ENCODE measurements around the gene PRKCH. TPM values are rescaled to one million over a fixed set of nuclear protein-coding genes. Genes with fewer than 3 reads are reported as not detected.

PRKCH gene
- total RNA-seq, 2 experiments from 2014 or later = 0.85 to 2.3 TPM

DNA sequence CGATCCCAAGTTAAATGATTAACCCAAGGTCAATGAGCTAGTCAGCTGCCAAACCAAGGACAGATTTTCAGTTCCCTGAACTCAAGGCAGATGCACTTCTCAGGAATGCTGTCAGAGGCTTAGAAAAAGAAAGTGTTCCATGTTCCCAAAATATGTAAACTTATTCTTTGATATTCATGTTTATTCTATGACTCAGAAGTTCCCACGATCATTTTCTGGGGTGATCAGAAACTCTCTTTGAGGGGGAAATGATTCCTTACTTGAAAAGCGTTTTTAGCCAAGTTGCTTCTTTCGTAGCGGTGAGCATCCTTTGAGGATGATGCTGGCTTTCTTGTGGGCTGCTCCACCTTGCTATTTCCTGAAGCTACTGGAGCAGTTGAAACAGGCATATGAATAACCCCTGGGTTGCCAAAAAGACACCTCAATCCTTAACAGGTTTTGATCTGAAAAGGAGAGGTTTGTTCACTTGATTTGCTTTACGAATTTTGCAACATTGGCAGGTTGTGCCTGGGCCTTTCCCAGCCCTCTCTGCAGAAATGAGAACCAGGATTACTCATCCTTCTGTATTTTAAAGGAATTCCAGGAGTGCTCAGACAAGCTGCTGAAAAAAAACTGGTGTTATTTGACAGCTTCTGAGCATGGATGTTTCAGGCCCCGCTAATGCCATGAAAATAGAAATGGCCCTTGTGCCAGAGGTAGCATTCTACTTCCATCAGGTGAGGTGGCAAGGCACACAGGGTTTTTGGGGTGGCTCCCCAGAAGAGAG, 252.6 kb downstream of the PRKCH start:
- Histone ChIP-seq H3K27ac (ENCODE audit: low read depth, low read length, poor library complexity, severe bottlenecking) (no peak overlapping the region), H3K4me3 (ENCODE audit: low read depth, low read length, poor library complexity, severe bottlenecking) (no peak overlapping the region), H3K9me3 (ENCODE audit: low read length) (no peaks in the 10 kb centered on the region), H4K20me1 (ENCODE audit: insufficient read depth, low read length) (no peaks in the 10 kb centered on the region), H3K4me2 (ENCODE audit: low read length) (no peak overlapping the region), H2AFZ (ENCODE audit: low read length) (no peak overlapping the region), H3K9me2 (ENCODE audit: insufficient read depth, low read length) (no peaks in the 10 kb centered on the region), H3K4me1 (ENCODE audit: insufficient read depth, low read length, poor library complexity, severe bottlenecking) (peaks cover 39% of the 10 kb centered on the region), H3K36me3 (ENCODE audit: insufficient read depth, low read length) (no peaks in the 10 kb centered on the region), H3K79me2 (ENCODE audit: insufficient read depth, low read depth, low read length) (no peaks in the 10 kb centered on the region)
- TF ChIP-seq EZH2phosphoT487 (IDR thresholded peaks at IDR 0.05; ENCODE audit: borderline replicate concordance, low read depth, low read length) = no peak
- TF ChIP-seq, protein P1, sequence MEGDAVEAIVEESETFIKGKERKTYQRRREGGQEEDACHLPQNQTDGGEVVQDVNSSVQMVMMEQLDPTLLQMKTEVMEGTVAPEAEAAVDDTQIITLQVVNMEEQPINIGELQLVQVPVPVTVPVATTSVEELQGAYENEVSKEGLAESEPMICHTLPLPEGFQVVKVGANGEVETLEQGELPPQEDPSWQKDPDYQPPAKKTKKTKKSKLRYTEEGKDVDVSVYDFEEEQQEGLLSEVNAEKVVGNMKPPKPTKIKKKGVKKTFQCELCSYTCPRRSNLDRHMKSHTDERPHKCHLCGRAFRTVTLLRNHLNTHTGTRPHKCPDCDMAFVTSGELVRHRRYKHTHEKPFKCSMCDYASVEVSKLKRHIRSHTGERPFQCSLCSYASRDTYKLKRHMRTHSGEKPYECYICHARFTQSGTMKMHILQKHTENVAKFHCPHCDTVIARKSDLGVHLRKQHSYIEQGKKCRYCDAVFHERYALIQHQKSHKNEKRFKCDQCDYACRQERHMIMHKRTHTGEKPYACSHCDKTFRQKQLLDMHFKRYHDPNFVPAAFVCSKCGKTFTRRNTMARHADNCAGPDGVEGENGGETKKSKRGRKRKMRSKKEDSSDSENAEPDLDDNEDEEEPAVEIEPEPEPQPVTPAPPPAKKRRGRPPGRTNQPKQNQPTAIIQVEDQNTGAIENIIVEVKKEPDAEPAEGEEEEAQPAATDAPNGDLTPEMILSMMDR (conservative IDR thresholded peaks at IDR 0.05; ENCODE audit: low read length) = no peak
- intact Hi-C loops (cut with micrococcal nuclease; ENCODE audit: unreplicated experiment) = no loop called here
- DNase-seq (ENCODE audit: low spot score) = no peak
- BruUV-seq (replicated peaks) = no TSS peak
- POLR2A ChIA-PET = interaction anchor here (0.6 to 1.2 kb wide), 5 partner anchors 15 to 155 kb away, joined by 3 to 4 read pairs (median 3); no protein-coding TSS in a partner anchor
- CTCF ChIA-PET (ENCODE audit: unreplicated experiment) = no interaction called here

DNA sequence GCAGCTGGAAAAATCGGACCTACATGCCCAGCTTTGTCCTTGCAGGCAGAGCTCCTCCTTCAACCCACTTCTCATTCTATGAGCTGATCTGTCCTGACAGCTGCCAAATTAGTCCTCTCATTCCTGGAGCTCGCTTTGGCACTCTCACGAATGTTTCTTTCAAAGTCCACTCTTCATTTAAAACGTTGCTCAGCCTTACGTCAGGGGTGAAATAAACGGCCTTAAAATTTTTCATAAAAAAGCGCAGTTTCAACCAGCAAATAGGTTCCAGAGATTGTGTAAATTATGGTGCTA, 253.1 kb downstream of the PRKCH start:
- intact Hi-C loops (cut with micrococcal nuclease; ENCODE audit: unreplicated experiment) = no loop called here
- BruUV-seq (replicated peaks) = no TSS peak
- CTCF ChIA-PET (ENCODE audit: unreplicated experiment) = no interaction called here

More for the DNA sequence above, 253.1 kb downstream of the PRKCH start:
- no peak overlapping the region for H3K4me2 ChIP-seq (ENCODE audit: low read length)
- H3K27ac ChIP-seq (ENCODE audit: low read depth, low read length, poor library complexity, severe bottlenecking) = no peak overlapping the region
- no peaks in the 10 kb centered on the region for H4K20me1 ChIP-seq (ENCODE audit: insufficient read depth, low read length)
- no peak overlapping the region for H3K4me3 ChIP-seq (ENCODE audit: low read depth, low read length, poor library complexity, severe bottlenecking)
- DNase-seq (ENCODE audit: low spot score) = no peak
- H3K79me2 ChIP-seq (ENCODE audit: insufficient read depth, low read depth, low read length) = no peaks in the 10 kb centered on the region
- no peaks in the 10 kb centered on the region for H3K9me3 ChIP-seq (ENCODE audit: low read length)
- H3K4me1 ChIP-seq (ENCODE audit: insufficient read depth, low read length, poor library complexity, severe bottlenecking) = peaks cover 34% of the 10 kb centered on the region
- no peaks in the 10 kb centered on the region for H3K9me2 ChIP-seq (ENCODE audit: insufficient read depth, low read length)
- H2AFZ ChIP-seq (ENCODE audit: low read length) = no peak overlapping the region
- no peaks in the 10 kb centered on the region for H3K36me3 ChIP-seq (ENCODE audit: insufficient read depth, low read length)
- POLR2A ChIA-PET = interaction anchor here (0.6 to 1.2 kb wide), 5 partner anchors 14 to 155 kb away, joined by 3 to 4 read pairs (median 3); no protein-coding TSS in a partner anchor
- TF ChIP-seq, protein P1 (conservative IDR thresholded peaks at IDR 0.05; ENCODE audit: low read length) = no peak
- TF ChIP-seq EZH2phosphoT487 (IDR thresholded peaks at IDR 0.05; ENCODE audit: borderline replicate concordance, low read depth, low read length) = no peak
